ENCODE measurements around the gene IL16. TPM values are rescaled to one million over a fixed set of nuclear protein-coding genes. Genes with fewer than 3 reads are reported as not detected.

Gene IL16
- total RNA-seq, 6 experiments from 2014 or later, result 2.0 to 6.8 (median 3.2) TPM

- WGBS (ENCODE audit: insufficient coverage, low coverage, low lambda C conversion rate, missing lambda C conversion rate), result 100% methylated on average over 2 of the region's 2 CpGs
- H3K36me3 ChIP-seq, result no peaks in the 10 kb centered on the region
- DNase-seq (no peak), ATAC-seq (no peak)
- no peaks in the 10 kb centered on the region for H3K9me3 ChIP-seq
- H3K4me1 ChIP-seq, result peaks cover 0 to 69% (median 26%) of the 10 kb centered on the region in 4 donors
- TF ChIP-seq POLR2A (IDR thresholded peaks at IDR 0.05), result no peak
- TF ChIP-seq, protein P1, sequence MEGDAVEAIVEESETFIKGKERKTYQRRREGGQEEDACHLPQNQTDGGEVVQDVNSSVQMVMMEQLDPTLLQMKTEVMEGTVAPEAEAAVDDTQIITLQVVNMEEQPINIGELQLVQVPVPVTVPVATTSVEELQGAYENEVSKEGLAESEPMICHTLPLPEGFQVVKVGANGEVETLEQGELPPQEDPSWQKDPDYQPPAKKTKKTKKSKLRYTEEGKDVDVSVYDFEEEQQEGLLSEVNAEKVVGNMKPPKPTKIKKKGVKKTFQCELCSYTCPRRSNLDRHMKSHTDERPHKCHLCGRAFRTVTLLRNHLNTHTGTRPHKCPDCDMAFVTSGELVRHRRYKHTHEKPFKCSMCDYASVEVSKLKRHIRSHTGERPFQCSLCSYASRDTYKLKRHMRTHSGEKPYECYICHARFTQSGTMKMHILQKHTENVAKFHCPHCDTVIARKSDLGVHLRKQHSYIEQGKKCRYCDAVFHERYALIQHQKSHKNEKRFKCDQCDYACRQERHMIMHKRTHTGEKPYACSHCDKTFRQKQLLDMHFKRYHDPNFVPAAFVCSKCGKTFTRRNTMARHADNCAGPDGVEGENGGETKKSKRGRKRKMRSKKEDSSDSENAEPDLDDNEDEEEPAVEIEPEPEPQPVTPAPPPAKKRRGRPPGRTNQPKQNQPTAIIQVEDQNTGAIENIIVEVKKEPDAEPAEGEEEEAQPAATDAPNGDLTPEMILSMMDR (IDR thresholded peaks at IDR 0.05), result no peak
- no peak overlapping the region for H3K4me3 ChIP-seq
- intact Hi-C loops (cut with DNase I), result loop anchor here (10.0 kb wide), 3 partner anchors 57 to 127 kb away; no protein-coding TSS in a partner anchor
- H3K27ac ChIP-seq, result peak overlapping the region in 1 of 3 donors; percentile 85
- H3K27me3 ChIP-seq, result no peaks in the 10 kb centered on the region
These were observed 81.2 kb downstream of the IL16 start for GRCh38 chr15:81277851-81278250.

DNA sequence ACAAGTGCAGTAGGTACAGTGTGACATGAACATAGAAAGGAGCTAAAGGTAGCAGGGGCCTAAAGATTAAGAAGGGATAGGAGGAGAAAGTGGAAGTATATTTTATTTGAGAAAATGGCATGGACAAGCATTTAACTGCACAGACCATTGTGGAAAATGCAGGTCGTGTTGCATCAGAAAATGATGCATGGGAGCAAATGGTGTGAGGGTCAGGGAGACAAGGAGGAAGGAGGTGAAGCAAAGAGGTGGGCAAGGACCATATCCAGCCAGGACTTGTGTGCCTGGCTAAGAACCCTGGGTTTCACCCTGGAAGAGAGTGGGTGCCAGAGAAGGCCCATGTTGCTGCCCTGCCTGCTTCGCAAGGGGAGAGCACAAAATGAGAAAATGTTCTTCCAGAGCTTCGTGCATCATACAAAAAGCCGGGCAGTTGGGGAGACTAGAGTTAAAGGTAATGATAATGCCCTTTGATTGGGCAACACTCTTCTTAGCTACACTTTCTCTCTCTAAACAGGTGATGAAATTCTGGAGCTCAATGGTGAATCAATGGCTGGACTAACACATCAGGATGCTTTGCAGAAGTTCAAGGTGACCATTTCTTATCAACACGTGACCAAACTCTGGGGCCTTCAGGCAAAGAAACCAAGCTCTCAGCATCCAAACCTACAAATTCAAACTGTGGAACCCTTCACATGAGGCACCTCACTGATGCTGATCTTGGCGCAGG, 81.8 kb downstream of the IL16 start:
- no peak for TF ChIP-seq POLR2A (IDR thresholded peaks at IDR 0.05)
- TF ChIP-seq, protein P1 (IDR thresholded peaks at IDR 0.05), result no peak
- no peak for DNase-seq
- no peak overlapping the region for H3K4me3 ChIP-seq
- H3K27ac ChIP-seq, result peak overlapping the region in 1 of 3 donors; percentile 64
- ATAC-seq, result peak in 3 of 4 donors; percentile 13 to 46 (median 24)
- WGBS (ENCODE audit: insufficient coverage, low coverage, low lambda C conversion rate, missing lambda C conversion rate), result 60% methylated on average over 4 of the region's 6 CpGs
- H3K9me3 ChIP-seq, result no peaks in the 10 kb centered on the region
- no peaks in the 10 kb centered on the region for H3K27me3 ChIP-seq
- H3K36me3 ChIP-seq, result no peaks in the 10 kb centered on the region
- H3K4me1 ChIP-seq, result peaks cover 0 to 63% (median 23%) of the 10 kb centered on the region in 4 donors
- intact Hi-C loops (cut with DNase I), result loop anchor here (10.0 kb wide), 3 partner anchors 56 to 126 kb away; no protein-coding TSS in a partner anchor

- WGBS (ENCODE audit: insufficient coverage, low coverage, low lambda C conversion rate, missing lambda C conversion rate), result 64% methylated on average over 8 of the region's 12 CpGs
- Histone ChIP-seq H3K9me3 (no peaks in the 10 kb centered on the region), H3K4me1 (peaks cover 0 to 53% (median 19%) of the 10 kb centered on the region in 4 donors), H3K27me3 (no peaks in the 10 kb centered on the region), H3K36me3 (no peaks in the 10 kb centered on the region), H3K4me3 (no peak overlapping the region), H3K27ac (peak overlapping the region in 1 of 3 donors; percentile 54)
- ATAC-seq (no peak), DNase-seq (peak in 1 of 3 donors; percentile 4)
- TF ChIP-seq POLR2A (IDR thresholded peaks at IDR 0.05), result no peak
- TF ChIP-seq, protein P1 (IDR thresholded peaks at IDR 0.05), result no peak
- intact Hi-C loops (cut with DNase I), result loop anchor here (10.0 kb wide), 3 partner anchors 55 to 125 kb away; no protein-coding TSS in a partner anchor
These were observed 83.2 kb downstream of the IL16 start for GRCh38 chr15:81279621-81280485.

GRCh38 chr15:81280696-81281455, 84.2 kb downstream of the IL16 start:
- Histone ChIP-seq H3K27me3 (no peaks in the 10 kb centered on the region), H3K36me3 (no peaks in the 10 kb centered on the region), H3K27ac (peak overlapping the region in 1 of 3 donors; percentile 54), H3K9me3 (no peaks in the 10 kb centered on the region), H3K4me3 (no peak overlapping the region), H3K4me1 (peaks cover 0 to 48% (median 18%) of the 10 kb centered on the region in 4 donors)
- peak in 2 of 3 donors; percentile 78 to 81 for DNase-seq
- no peak for TF ChIP-seq POLR2A (IDR thresholded peaks at IDR 0.05)
- TF ChIP-seq, protein P1 (IDR thresholded peaks at IDR 0.05), result no peak
- 87% methylated on average over 5 of the region's 8 CpGs for WGBS (ENCODE audit: insufficient coverage, low coverage, low lambda C conversion rate, missing lambda C conversion rate)
- intact Hi-C loops (cut with DNase I), result no loop called here
- ATAC-seq, result peak; percentile 13 to 65 (median 50)
